Stomach (tissue), 4 donors: ENCODE data around the gene ARMC12.

Source experiments
- CTCF ChIP-seq, 7 experiments: fragments of 450-650 bp in 4 of 7; fragments of 200-600 bp in 3 of 7; sonication (generic) in 3 of 7; IDR thresholded peaks; one replicate each; pipeline ENCODE4 v1.5.1; 2016 to 2019; ENCODE audit warnings: antibody characterized with exemption in 7 of 7, control low read depth in 2 of 7, mild to moderate bottlenecking in 1 of 7
- POLR2A ChIP-seq, 4 donors: fragments of 450-650 bp; IDR thresholded peaks; one replicate each; pipeline ENCODE4 v1.6.1; 2016; ENCODE audit warnings: antibody characterized with exemption in 4 of 4, control low read depth in 2 of 4, mild to moderate bottlenecking in 1 of 4, moderate library complexity in 1 of 4
- POLR2AphosphoS5 ChIP-seq, 3 donors: sonication (generic); formaldehyde crosslinking; IDR thresholded peaks; one replicate each; pipeline ENCODE4 v1.6.1; 2016; ENCODE audit warnings: antibody characterized with exemption in 3 of 3

- TF ChIP-seq POLR2AphosphoS5 (IDR thresholded peaks at IDR 0.05) (no peak), POLR2A (IDR thresholded peaks at IDR 0.05) (no peak), CTCF (IDR thresholded peaks at IDR 0.05) (no peak)
These were observed 58.7 kb downstream of the ARMC12 start for GRCh38 chr6:35795453-35796071.
